CD4-positive, alpha-beta T cell treated with Interleukin-10 for 1 hour (primary cell): ENCODE results near the gene HMGXB3.

ENCODE experiments used
- DNase-seq: peaks from one replicate; pipeline ENCODE4 v3.0.0-alpha.2; 2020

Gene HMGXB3

DNA sequence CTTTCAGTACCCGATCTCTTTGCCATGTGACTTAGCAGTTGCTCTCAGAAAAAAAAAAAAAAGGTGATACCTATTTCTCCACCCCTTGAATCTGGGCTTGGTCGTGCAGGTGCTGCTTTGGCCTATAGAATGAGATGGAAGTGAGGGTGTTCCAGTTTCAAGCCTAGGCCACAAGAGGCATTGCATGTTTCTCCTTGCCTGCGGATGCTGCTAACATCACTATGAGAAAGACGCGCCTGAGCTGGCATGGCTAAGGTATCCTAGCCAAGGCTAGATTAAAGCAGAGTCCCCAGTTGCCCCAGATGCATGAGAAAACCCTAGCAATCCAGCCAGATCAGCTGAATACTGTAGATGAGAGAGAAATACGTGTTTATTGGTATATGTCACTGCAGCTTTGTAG is 100.5 kb downstream of the HMGXB3 start:
- DNase-seq: no peak
